Activated T-helper 1 cell treated with anti-CD3 and anti-CD28 coated beads, Interleukin-12 subunit alpha, Interleukin-12 subunit beta, Interleukin-2, Interleukin-4 antibody, amounts not matched to agents 30 ng/mL and 10 ng/mL and 1 ng/mL, durations not matched to agents 14 hours and 24 hours and 36 hours (primary cell): ENCODE data around the gene KPNA3. TPM values are rescaled to one million over a fixed set of nuclear protein-coding genes. Genes with fewer than 3 reads are reported as not detected.

Experiments
- DNase-seq: peaks from one replicate; pipeline ENCODE4 v3.0.0; 2021; ENCODE audit warnings: low spot score
- H3K27ac Mint-ChIP-seq: one replicate; pipeline ENCODE4 v1.8.0; 2021; ENCODE audit warnings: mild to moderate bottlenecking, mixed read lengths
- H3K27me3 Mint-ChIP-seq: one replicate; pipeline ENCODE4 v1.8.0; 2022; ENCODE audit warnings: mild to moderate bottlenecking, moderate library complexity, mixed read lengths; ENCODE audit not compliant: insufficient read depth
- H3K36me3 Mint-ChIP-seq: one replicate; pipeline ENCODE4 v1.8.0; 2021; ENCODE audit warnings: low read depth, mixed read lengths
- H3K4me1 Mint-ChIP-seq: one replicate; pipeline ENCODE4 v1.8.0; 2021; ENCODE audit warnings: low read depth, mixed read lengths
- H3K4me3 Mint-ChIP-seq: one replicate; pipeline ENCODE4 v1.8.0; 2021; ENCODE audit warnings: mild to moderate bottlenecking, moderate library complexity, mixed read lengths
- H3K9me3 Mint-ChIP-seq: one replicate; pipeline ENCODE4 v1.8.0; 2021; ENCODE audit warnings: mixed read lengths
- intact Hi-C: fragments of 100-400 bp; cut with micrococcal nuclease; formaldehyde crosslinking; loops from one replicate; pipeline ENCODE4 v1.15.1; 2024
- total RNA-seq: library from RNA; stranded (reverse); gene quantifications from 2 replicates; pipeline ENCODE4 v1.2.3, GENCODE V29; 2022

KPNA3 gene
- total RNA-seq, 1 donor from 2014 or later, result 55.0 TPM

GRCh38 chr13:49791315-49791710 lies 1.2 kb downstream of the KPNA3 start:
- Mint-ChIP-seq H3K36me3 (peaks cover 14% of the 10 kb centered on the region), H3K27me3 (peaks cover 2% of the 10 kb centered on the region), H3K4me3 (peak overlapping the region; percentile 96), H3K27ac (peak overlapping the region; percentile 95), H3K9me3 (no peaks in the 10 kb centered on the region), H3K4me1 (peaks cover 40% of the 10 kb centered on the region)
- intact Hi-C loops, result loop anchor here (1.0 to 10.0 kb wide), 5 partner anchors 164 to 544 kb away; partner anchors contain the start of genes ARL11, CDADC1 and PHF11
- no peak for DNase-seq

GRCh38 chr13:49789968-49790367 lies 2.5 kb downstream of the KPNA3 start:
- no peak for DNase-seq
- no peak overlapping the region for H3K27ac Mint-ChIP-seq
- peaks cover 44% of the 10 kb centered on the region for H3K4me1 Mint-ChIP-seq
- no peaks in the 10 kb centered on the region for H3K9me3 Mint-ChIP-seq
- H3K27me3 Mint-ChIP-seq, result peaks cover under 1% of the 10 kb centered on the region
- intact Hi-C loops, result loop anchor here (5.0 to 10.0 kb wide), 4 partner anchors 163 to 543 kb away; partner anchors contain the start of genes ARL11 and CDADC1
- H3K36me3 Mint-ChIP-seq, result peaks cover 14% of the 10 kb centered on the region
- no peak overlapping the region for H3K4me3 Mint-ChIP-seq

GRCh38 chr13:49786401-49787008 lies 6.0 kb downstream of the KPNA3 start:
- intact Hi-C loops, result no loop called here
- no peak overlapping the region for H3K4me3 Mint-ChIP-seq
- H3K27me3 Mint-ChIP-seq, result no peaks in the 10 kb centered on the region
- H3K4me1 Mint-ChIP-seq, result peaks cover 42% of the 10 kb centered on the region
- H3K27ac Mint-ChIP-seq, result no peak overlapping the region
- H3K9me3 Mint-ChIP-seq, result no peaks in the 10 kb centered on the region
- H3K36me3 Mint-ChIP-seq, result peaks cover 14% of the 10 kb centered on the region
- DNase-seq, result no peak

- no peak for DNase-seq
- Mint-ChIP-seq H3K36me3 (peaks cover 11% of the 10 kb centered on the region), H3K4me3 (no peak overlapping the region), H3K27ac (no peak overlapping the region), H3K9me3 (no peaks in the 10 kb centered on the region), H3K4me1 (peaks cover 31% of the 10 kb centered on the region), H3K27me3 (no peaks in the 10 kb centered on the region)
- intact Hi-C loops, result no loop called here
Measured at GRCh38 chr13:49784886-49785570, 7.5 kb downstream of the KPNA3 start.

GRCh38 chr13:49783865-49784264 lies 8.6 kb downstream of the KPNA3 start:
- Mint-ChIP-seq H3K4me1 (peaks cover 20% of the 10 kb centered on the region), H3K9me3 (no peaks in the 10 kb centered on the region), H3K27me3 (no peaks in the 10 kb centered on the region), H3K4me3 (no peak overlapping the region), H3K27ac (no peak overlapping the region), H3K36me3 (peaks cover 6% of the 10 kb centered on the region)
- no peak for DNase-seq
- intact Hi-C loops, result no loop called here

GRCh38 chr13:49782784-49783183 lies 9.7 kb downstream of the KPNA3 start:
- intact Hi-C loops, result no loop called here
- no peaks in the 10 kb centered on the region for H3K9me3 Mint-ChIP-seq
- H3K27ac Mint-ChIP-seq, result no peak overlapping the region
- H3K36me3 Mint-ChIP-seq, result peaks cover 6% of the 10 kb centered on the region
- DNase-seq, result no peak
- no peaks in the 10 kb centered on the region for H3K27me3 Mint-ChIP-seq
- no peak overlapping the region for H3K4me3 Mint-ChIP-seq
- peaks cover 26% of the 10 kb centered on the region for H3K4me1 Mint-ChIP-seq

GRCh38 chr13:49781806-49782205 lies 10.7 kb downstream of the KPNA3 start:
- Mint-ChIP-seq H3K4me1 (peaks cover 27% of the 10 kb centered on the region), H3K36me3 (peaks cover 6% of the 10 kb centered on the region), H3K27ac (no peak overlapping the region), H3K27me3 (no peaks in the 10 kb centered on the region), H3K4me3 (no peak overlapping the region), H3K9me3 (no peaks in the 10 kb centered on the region)
- intact Hi-C loops, result no loop called here
- DNase-seq, result no peak

GRCh38 chr13:49779721-49780120 lies 12.8 kb downstream of the KPNA3 start:
- intact Hi-C loops, result no loop called here
- peaks cover 2% of the 10 kb centered on the region for H3K36me3 Mint-ChIP-seq
- H3K4me1 Mint-ChIP-seq, result peaks cover 24% of the 10 kb centered on the region

GRCh38 chr13:49777746-49778614 lies 14.5 kb downstream of the KPNA3 start:
- no peak for DNase-seq
- H3K4me1 Mint-ChIP-seq, result peaks cover 20% of the 10 kb centered on the region
- intact Hi-C loops, result no loop called here
- no peak overlapping the region for H3K27ac Mint-ChIP-seq
- no peak overlapping the region for H3K4me3 Mint-ChIP-seq
- peaks cover 2% of the 10 kb centered on the region for H3K36me3 Mint-ChIP-seq
- H3K9me3 Mint-ChIP-seq, result no peaks in the 10 kb centered on the region
- no peaks in the 10 kb centered on the region for H3K27me3 Mint-ChIP-seq

More at GRCh38 chr13:49779721-49780120, 12.8 kb downstream of the KPNA3 start:
- Mint-ChIP-seq H3K9me3 (no peaks in the 10 kb centered on the region), H3K4me3 (no peak overlapping the region), H3K27me3 (no peaks in the 10 kb centered on the region), H3K27ac (peak overlapping the region; percentile 14)
- no peak for DNase-seq

- no peak overlapping the region for H3K27ac Mint-ChIP-seq
- H3K27me3 Mint-ChIP-seq, result no peaks in the 10 kb centered on the region
- peaks cover 2% of the 10 kb centered on the region for H3K36me3 Mint-ChIP-seq
- no peak overlapping the region for H3K4me3 Mint-ChIP-seq
- no peak for DNase-seq
- H3K4me1 Mint-ChIP-seq, result peaks cover 20% of the 10 kb centered on the region
- intact Hi-C loops, result no loop called here
- H3K9me3 Mint-ChIP-seq, result no peaks in the 10 kb centered on the region
Measured at GRCh38 chr13:49776871-49777270, 15.6 kb downstream of the KPNA3 start.

- no peaks in the 10 kb centered on the region for H3K9me3 Mint-ChIP-seq
- H3K4me3 Mint-ChIP-seq, result no peak overlapping the region
- H3K27me3 Mint-ChIP-seq, result no peaks in the 10 kb centered on the region
- DNase-seq, result no peak
- peaks cover 2% of the 10 kb centered on the region for H3K36me3 Mint-ChIP-seq
- no peak overlapping the region for H3K27ac Mint-ChIP-seq
- H3K4me1 Mint-ChIP-seq, result peaks cover 23% of the 10 kb centered on the region
- intact Hi-C loops, result no loop called here
Measured at GRCh38 chr13:49774376-49775005, 18.0 kb downstream of the KPNA3 start.

- H3K4me1 Mint-ChIP-seq, result peaks cover 25% of the 10 kb centered on the region
Measured at GRCh38 chr13:49772828-49773227, 19.7 kb downstream of the KPNA3 start.

More at GRCh38 chr13:49772828-49773227, 19.7 kb downstream of the KPNA3 start:
- Mint-ChIP-seq H3K36me3 (no peaks in the 10 kb centered on the region), H3K27ac (no peak overlapping the region), H3K9me3 (no peaks in the 10 kb centered on the region), H3K4me3 (no peak overlapping the region), H3K27me3 (no peaks in the 10 kb centered on the region)
- intact Hi-C loops, result no loop called here
- no peak for DNase-seq
